OCI-LY1 (cell line): ENCODE measurements around the gene PTPRN2.
"Not testable (repeated sequence)": the region's sequence is repeated elsewhere in the genome, so short reads cannot be mapped to it uniquely, and the experiment has no call there.

Source experiments
- CTCF ChIP-seq: fragments of 200-600 bp; sonication (generic), shearing (Covaris generic); IDR thresholded peaks from 2 replicates; pipeline ENCODE4 v1.5.1; 2017; ENCODE audit warnings: mild to moderate bottlenecking, antibody characterized with exemption, low read length, moderate library complexity, mixed read lengths
- EZH2 ChIP-seq: fragments of 200-600 bp; sonication (generic), shearing (Covaris generic); IDR thresholded peaks from 2 replicates; pipeline ENCODE4 v1.8.0; 2017; ENCODE audit warnings: borderline replicate concordance, mixed run types, mild to moderate bottlenecking, antibody characterized with exemption, low read length, moderate library complexity, mixed read lengths

- TF ChIP-seq CTCF, EZH2: not testable (repeated sequence)
Measured at GRCh38 chr7:158253670-158254045, 334.0 kb downstream of the PTPRN2 start.
